Activated naive CD4-positive, alpha-beta T cell treated with anti-CD3 and anti-CD28 coated beads, Interleukin-2, amount 50 U/mL, for 72 hours (primary cell): ENCODE results near the gene RBM8A. TPM values are rescaled to one million over a fixed set of nuclear protein-coding genes. Genes with fewer than 3 reads are reported as not detected.

Source experiments
- ATAC-seq, 2 donors: fragments of 150-1000 bp; cut with Tn5 transposase; 2 replicates each; pipeline ENCODE4 v1.10.0; 2021; ENCODE audit warnings: mild to moderate bottlenecking in 2 of 2, moderate library complexity in 2 of 2
- DNase-seq, 2 donors: peaks; one replicate each; pipeline ENCODE4 v3.0.0; 2021 to 2022; ENCODE audit warnings: low spot score in 2 of 2
- H3K27ac Mint-ChIP-seq, 2 donors: one replicate each; pipeline ENCODE4 v1.8.0; 2022; ENCODE audit warnings: mild to moderate bottlenecking in 2 of 2, mixed read lengths in 2 of 2
- H3K36me3 Mint-ChIP-seq, 2 donors: one replicate each; pipeline ENCODE4 v1.8.0; 2022; ENCODE audit warnings: mixed read lengths in 2 of 2
- H3K9me3 Mint-ChIP-seq, 2 donors: one replicate each; pipeline ENCODE4 v1.8.0; 2022; ENCODE audit warnings: mixed read lengths in 2 of 2
- total RNA-seq, 2 donors: library from RNA; stranded (reverse); gene quantifications; one replicate each; pipeline ENCODE4 v1.2.3, GENCODE V29; 2022

RBM8A gene
- total RNA-seq, 2 donors from 2014 or later = 254 to 286 TPM

DNA sequence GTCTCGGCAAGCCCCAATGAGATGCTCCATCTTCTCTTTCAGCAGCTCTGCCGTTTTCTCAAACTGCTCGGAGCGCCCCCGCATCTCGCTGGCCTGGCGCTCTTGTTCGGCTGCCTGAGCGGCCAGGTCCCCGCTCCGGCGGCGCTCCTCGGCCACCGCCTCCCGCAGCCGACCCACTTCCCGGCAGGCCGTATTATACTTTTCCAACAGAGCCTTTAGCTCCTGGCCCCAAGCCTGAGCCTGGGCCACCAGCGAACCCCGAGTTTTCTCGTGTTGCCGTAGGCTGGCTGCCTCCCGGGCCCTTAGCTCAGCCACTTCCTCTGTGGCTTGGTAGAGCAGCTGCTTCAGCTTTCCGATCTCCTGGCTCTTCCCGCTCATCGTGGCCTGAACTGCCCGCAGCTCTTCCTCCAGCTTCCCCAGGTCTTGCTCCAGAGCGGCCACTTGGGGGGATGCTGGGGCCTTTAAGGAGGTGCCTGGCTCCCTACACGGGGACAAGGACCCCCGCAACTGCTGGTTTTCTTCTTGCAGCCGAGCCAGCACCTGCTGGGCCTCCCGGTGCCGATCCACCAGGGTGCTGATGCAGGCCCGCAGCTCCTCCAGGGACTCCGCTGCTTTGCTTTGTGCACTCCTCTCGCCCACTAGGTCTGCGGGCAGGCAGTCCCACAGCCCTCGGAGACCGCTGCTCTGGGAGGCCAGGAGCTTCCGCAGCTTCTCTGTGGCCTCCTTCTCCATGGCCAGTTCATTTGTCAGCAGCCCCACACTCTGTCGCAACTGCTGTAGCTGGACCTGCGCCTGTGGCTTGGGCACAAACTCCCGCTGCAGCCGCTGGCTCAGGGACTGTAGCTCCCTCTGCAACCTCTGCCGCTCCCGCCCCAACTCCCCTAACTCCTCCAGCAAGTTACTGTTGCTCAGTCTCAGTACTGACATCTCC, 55.0 kb downstream of the RBM8A start:
- Mint-ChIP-seq H3K27ac (peak overlapping the region; percentile 76 to 94), H3K9me3 (no peaks in the 10 kb centered on the region), H3K36me3 (no peaks in the 10 kb centered on the region)
- ATAC-seq = peak; percentile 80 to 87
- DNase-seq = peak in 1 of 2 donors; percentile 52

Other genes starting within 250 kb of the RBM8A start
- not detected for gene PDZK1, start 220.1 kb downstream of the RBM8A start, total RNA-seq
- gene CD160, start 208.0 kb downstream of the RBM8A start, total RNA-seq = under 1 TPM in 1 of 2 donors, not detected in 1; 0.64 TPM
- gene RNF115, start 103.4 kb downstream of the RBM8A start, total RNA-seq = 10 to 100 TPM; 10.7 to 12.6 TPM
- 10 to 100 TPM; 15.1 to 26.2 TPM for gene POLR3C, start 103.3 kb downstream of the RBM8A start, total RNA-seq
- gene NUDT17, start 81.9 kb downstream of the RBM8A start, total RNA-seq = 1 to 10 TPM; 2.6 to 3.9 TPM
- gene PIAS3, start 68.4 kb downstream of the RBM8A start, total RNA-seq = 10 to 100 TPM; 28.6 to 33.5 TPM
- under 1 TPM; 0.50 to 0.53 TPM for gene ANKRD35, start 41.6 kb downstream of the RBM8A start, total RNA-seq
- 1 to 10 TPM; 1.0 to 1.5 TPM for gene ITGA10, start 17.4 kb downstream of the RBM8A start, total RNA-seq
- gene PEX11B, start 8.8 kb downstream of the RBM8A start, total RNA-seq = 10 to 100 TPM; 17.9 to 36.1 TPM
- gene LIX1L, start 30.5 kb upstream of the RBM8A start, total RNA-seq = 10 to 100 TPM; 47.9 to 50.1 TPM
- gene ANKRD34A, start 37.1 kb upstream of the RBM8A start, total RNA-seq = 1 to 10 TPM; 5.4 to 9.1 TPM
- 10 to 100 TPM; 22.0 to 31.9 TPM for gene POLR3GL, start 37.2 kb upstream of the RBM8A start, total RNA-seq
- 100 to 1,000 TPM in 1 of 2 donors, 10 to 100 TPM in 1; 67.9 to 120 TPM for gene TXNIP, start 69.1 kb upstream of the RBM8A start, total RNA-seq
- not detected for gene HJV, start 94.3 kb upstream of the RBM8A start, total RNA-seq
- gene NBPF10, start 217.3 kb upstream of the RBM8A start, total RNA-seq = 1 to 10 TPM; 2.1 to 3.1 TPM